ENCODE data around the gene MYO3B.

Gene MYO3B

GRCh38 chr2:170563401-170563800 is 385.5 kb downstream of the MYO3B start:
- DNase-seq = no peak
- TF ChIP-seq EZH2phosphoT487 (IDR thresholded peaks at IDR 0.05; ENCODE audit: low read length) = no peak
- no peak for TF ChIP-seq CTCF (IDR thresholded peaks at IDR 0.05; ENCODE audit: low read length)
- no peak for TF ChIP-seq EZH2 (optimal IDR thresholded peaks at IDR 0.05; ENCODE audit: low read depth, low read length)
- Histone ChIP-seq H4K20me1 (ENCODE audit: insufficient read depth, low read length) (no peaks in the 10 kb centered on the region), H3K9ac (ENCODE audit: low read length) (no peak overlapping the region), H3K79me2 (ENCODE audit: low read length) (no peaks in the 10 kb centered on the region), H3K9me2 (replicated peaks; ENCODE audit: insufficient read depth, low read length) (no peaks in the 10 kb centered on the region), H3K9me3 (replicated peaks; ENCODE audit: insufficient read depth, low read length) (no peaks in the 10 kb centered on the region), H3F3A (ENCODE audit: insufficient read depth, low read length) (no peaks in the 10 kb centered on the region), H2AFZ (ENCODE audit: low read length) (no peak overlapping the region), H3K27me3 (replicated peaks; ENCODE audit: insufficient read depth, low read length) (no peaks in the 10 kb centered on the region), H3K4me2 (ENCODE audit: low read depth, low read length) (no peak overlapping the region), H3K36me3 (replicated peaks; ENCODE audit: insufficient read depth, low read length) (no peaks in the 10 kb centered on the region), H3K4me3 (ENCODE audit: low read length) (no peak overlapping the region), H3K4me1 (ENCODE audit: low read length) (no peaks in the 10 kb centered on the region), H3K27ac (ENCODE audit: low read length) (no peak overlapping the region)

- DNase-seq = no peak
- no peak overlapping the region for H3K4me3 ChIP-seq (ENCODE audit: low read length)
- no peaks in the 10 kb centered on the region for H3K4me1 ChIP-seq (ENCODE audit: low read length)
- H3K79me2 ChIP-seq (ENCODE audit: low read length) = no peaks in the 10 kb centered on the region
- H3K9ac ChIP-seq (ENCODE audit: low read length) = no peak overlapping the region
- no peak overlapping the region for H3K4me2 ChIP-seq (ENCODE audit: low read depth, low read length)
- H3K9me2 ChIP-seq (replicated peaks; ENCODE audit: insufficient read depth, low read length) = no peaks in the 10 kb centered on the region
- no peaks in the 10 kb centered on the region for H3K27me3 ChIP-seq (replicated peaks; ENCODE audit: insufficient read depth, low read length)
- no peaks in the 10 kb centered on the region for H4K20me1 ChIP-seq (ENCODE audit: insufficient read depth, low read length)
- H3K27ac ChIP-seq (ENCODE audit: low read length) = no peak overlapping the region
- no peak overlapping the region for H2AFZ ChIP-seq (ENCODE audit: low read length)
- H3K36me3 ChIP-seq (replicated peaks; ENCODE audit: insufficient read depth, low read length) = no peaks in the 10 kb centered on the region
- H3F3A ChIP-seq (ENCODE audit: insufficient read depth, low read length) = no peaks in the 10 kb centered on the region
- no peaks in the 10 kb centered on the region for H3K9me3 ChIP-seq (replicated peaks; ENCODE audit: insufficient read depth, low read length)
- TF ChIP-seq CTCF (IDR thresholded peaks at IDR 0.05; ENCODE audit: low read length) = no peak
These were observed 388.2 kb downstream of the MYO3B start for GRCh38 chr2:170566138-170566537.

- Histone ChIP-seq H3K4me2 (ENCODE audit: low read depth, low read length) (no peak overlapping the region), H3K27me3 (replicated peaks; ENCODE audit: insufficient read depth, low read length) (no peaks in the 10 kb centered on the region), H3K9me3 (replicated peaks; ENCODE audit: insufficient read depth, low read length) (no peaks in the 10 kb centered on the region), H3F3A (ENCODE audit: insufficient read depth, low read length) (no peaks in the 10 kb centered on the region), H3K27ac (ENCODE audit: low read length) (no peak overlapping the region), H3K36me3 (replicated peaks; ENCODE audit: insufficient read depth, low read length) (no peaks in the 10 kb centered on the region), H4K20me1 (ENCODE audit: insufficient read depth, low read length) (no peaks in the 10 kb centered on the region), H3K9me2 (replicated peaks; ENCODE audit: insufficient read depth, low read length) (no peaks in the 10 kb centered on the region), H3K79me2 (ENCODE audit: low read length) (no peaks in the 10 kb centered on the region), H3K9ac (ENCODE audit: low read length) (no peak overlapping the region), H2AFZ (ENCODE audit: low read length) (no peak overlapping the region), H3K4me3 (ENCODE audit: low read length) (no peak overlapping the region), H3K4me1 (ENCODE audit: low read length) (no peaks in the 10 kb centered on the region)
- TF ChIP-seq EZH2 (optimal IDR thresholded peaks at IDR 0.05; ENCODE audit: low read depth, low read length) = no peak
- no peak for TF ChIP-seq CTCF (IDR thresholded peaks at IDR 0.05; ENCODE audit: low read length)
- no peak for TF ChIP-seq EZH2phosphoT487 (IDR thresholded peaks at IDR 0.05; ENCODE audit: low read length)
- no peak for DNase-seq
These were observed 389.5 kb downstream of the MYO3B start for GRCh38 chr2:170567429-170567828.
